Measurements from ENCODE around the gene ENG. TPM values are rescaled to one million over a fixed set of nuclear protein-coding genes. Genes with fewer than 3 reads are reported as not detected.

Gene ENG
- total and polyA plus RNA-seq, 11 donors, result 116 to 252 (median 144) TPM

DNA sequence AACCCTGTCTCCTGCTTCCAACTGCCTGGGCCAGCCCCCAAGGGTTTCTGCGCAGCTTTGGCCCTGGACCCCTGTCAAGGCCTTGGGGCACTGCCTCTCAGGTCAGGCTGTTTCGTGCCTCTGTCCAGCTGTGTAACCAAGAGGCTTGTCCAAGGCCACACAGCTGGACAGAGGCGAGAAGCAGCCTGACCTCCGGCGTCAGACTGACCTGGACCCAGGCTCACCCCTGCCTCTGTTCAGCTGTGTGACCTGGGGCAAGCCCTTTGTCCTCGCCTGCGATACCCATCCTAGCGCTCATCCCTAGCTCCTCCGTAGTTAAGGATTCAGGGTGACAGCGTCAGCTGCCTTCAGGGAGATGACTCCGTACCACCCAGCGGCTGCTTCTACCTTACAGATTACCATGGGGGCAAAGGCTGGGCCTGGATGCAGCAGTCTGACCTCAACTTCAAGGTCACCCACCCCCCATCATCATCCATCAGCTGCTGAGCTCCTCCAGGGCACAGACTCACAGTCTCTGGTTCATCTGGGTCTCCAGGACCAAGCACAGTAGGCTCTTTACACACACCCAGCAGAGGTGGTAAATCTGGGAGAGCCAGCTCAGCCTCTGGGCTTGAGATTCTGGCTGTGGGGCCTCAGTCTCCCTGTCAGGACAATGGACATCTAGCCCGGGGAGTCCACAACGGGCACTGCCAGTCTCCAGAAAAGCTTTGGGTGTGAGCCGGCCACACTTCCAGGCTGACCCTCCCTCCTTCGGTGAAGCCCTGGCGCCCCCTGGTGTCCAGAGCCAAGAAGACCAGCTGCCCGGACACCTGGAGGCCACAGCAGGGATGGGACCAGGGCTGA is 15.1 kb upstream of the ENG start:
- Histone ChIP-seq H3K36me3 (peaks cover 0 to 60% (median 45%) of the 10 kb centered on the region in 9 donors), H3K9me3 (no peaks in the 10 kb centered on the region), H3K4me3 (no peak overlapping the region), H3K27ac (peak overlapping the region in 10 of 12 donors; percentile 27 to 88 (median 58)), H3K4me1 (peaks cover 0 to 55% (median 37%) of the 10 kb centered on the region in 12 donors), H3K27me3 (no peaks in the 10 kb centered on the region)
- TF ChIP-seq, protein P1, sequence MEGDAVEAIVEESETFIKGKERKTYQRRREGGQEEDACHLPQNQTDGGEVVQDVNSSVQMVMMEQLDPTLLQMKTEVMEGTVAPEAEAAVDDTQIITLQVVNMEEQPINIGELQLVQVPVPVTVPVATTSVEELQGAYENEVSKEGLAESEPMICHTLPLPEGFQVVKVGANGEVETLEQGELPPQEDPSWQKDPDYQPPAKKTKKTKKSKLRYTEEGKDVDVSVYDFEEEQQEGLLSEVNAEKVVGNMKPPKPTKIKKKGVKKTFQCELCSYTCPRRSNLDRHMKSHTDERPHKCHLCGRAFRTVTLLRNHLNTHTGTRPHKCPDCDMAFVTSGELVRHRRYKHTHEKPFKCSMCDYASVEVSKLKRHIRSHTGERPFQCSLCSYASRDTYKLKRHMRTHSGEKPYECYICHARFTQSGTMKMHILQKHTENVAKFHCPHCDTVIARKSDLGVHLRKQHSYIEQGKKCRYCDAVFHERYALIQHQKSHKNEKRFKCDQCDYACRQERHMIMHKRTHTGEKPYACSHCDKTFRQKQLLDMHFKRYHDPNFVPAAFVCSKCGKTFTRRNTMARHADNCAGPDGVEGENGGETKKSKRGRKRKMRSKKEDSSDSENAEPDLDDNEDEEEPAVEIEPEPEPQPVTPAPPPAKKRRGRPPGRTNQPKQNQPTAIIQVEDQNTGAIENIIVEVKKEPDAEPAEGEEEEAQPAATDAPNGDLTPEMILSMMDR (IDR thresholded peaks at IDR 0.05), result peak; percentile 85 to 94 (median 88)
- no peak for TF ChIP-seq POLR2A (IDR thresholded peaks at IDR 0.05)
- intact Hi-C loops (cut with DNase I), result loop anchor here (1.0 to 5.0 kb wide), 12 partner anchors 41 to 277 kb away; partner anchors contain the start of genes CDK9 (in 8 of the 10), TOR2A (in 7 of the 10), FPGS (in 5 of the 10) and ST6GALNAC4 (in 2 of the 10)
- ATAC-seq, result peak; percentile 64 to 80 (median 68)
- peak; percentile 90 to 96 (median 91) for DNase-seq
- WGBS, 4 donors, result 55 to 64% (median 60%) methylated on average over 15 to 18 of the region's 18 CpGs

DNA sequence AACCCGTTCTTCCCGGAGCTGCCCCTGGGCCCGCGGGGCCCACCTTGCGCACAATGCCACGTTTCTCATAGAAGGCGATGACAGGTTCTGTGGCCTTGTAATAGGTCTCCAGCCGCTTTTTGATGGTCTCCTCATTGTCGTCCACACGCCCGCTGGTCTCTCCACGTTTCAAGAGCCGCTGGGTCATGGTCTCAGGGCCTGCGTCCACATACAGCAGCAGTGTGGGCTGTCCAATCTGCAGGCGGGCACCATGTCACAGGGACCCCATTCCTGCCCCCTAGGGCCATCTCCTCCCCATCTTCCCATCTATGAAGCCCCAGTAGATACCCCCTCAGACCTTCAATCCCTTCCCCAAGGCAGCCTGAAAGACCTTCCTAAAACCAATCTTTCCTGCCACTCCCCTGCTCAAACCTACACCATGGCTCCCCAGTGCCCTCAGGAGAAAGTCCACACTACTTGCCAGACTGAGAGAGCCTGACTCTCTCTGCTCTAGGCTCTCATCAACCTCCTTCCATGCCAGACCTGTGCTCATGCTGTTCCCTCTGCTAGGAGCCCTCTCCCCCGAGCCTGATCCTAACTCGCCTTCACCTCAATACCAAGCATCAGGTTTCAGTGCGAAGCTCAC is 13.9 kb upstream of the ENG start:
- peak in 1 of 5 donors; percentile 31 for DNase-seq
- intact Hi-C loops (cut with DNase I), result loop anchor here in 5 of 10 donors (2.0 to 5.0 kb wide), 6 partner anchors 40 to 134 kb away; partner anchors contain the start of genes CDK9 (in 3 of the 5), FPGS (in 1 of the 5) and TOR2A (in 1 of the 5)
- ATAC-seq, result no peak
- Histone ChIP-seq H3K27me3 (no peaks in the 10 kb centered on the region), H3K4me3 (no peak overlapping the region), H3K4me1 (peaks cover 0 to 46% (median 28%) of the 10 kb centered on the region in 12 donors), H3K27ac (peak overlapping the region; percentile 20 to 88 (median 77)), H3K9me3 (no peaks in the 10 kb centered on the region), H3K36me3 (peaks cover 0 to 60% (median 45%) of the 10 kb centered on the region in 9 donors)
- TF ChIP-seq, protein P1 (IDR thresholded peaks at IDR 0.05), result no peak
- no peak for TF ChIP-seq POLR2A (IDR thresholded peaks at IDR 0.05)
- 85 to 89% (median 87%) methylated on average over 18 of the region's 18 CpGs for WGBS, 4 donors

DNA sequence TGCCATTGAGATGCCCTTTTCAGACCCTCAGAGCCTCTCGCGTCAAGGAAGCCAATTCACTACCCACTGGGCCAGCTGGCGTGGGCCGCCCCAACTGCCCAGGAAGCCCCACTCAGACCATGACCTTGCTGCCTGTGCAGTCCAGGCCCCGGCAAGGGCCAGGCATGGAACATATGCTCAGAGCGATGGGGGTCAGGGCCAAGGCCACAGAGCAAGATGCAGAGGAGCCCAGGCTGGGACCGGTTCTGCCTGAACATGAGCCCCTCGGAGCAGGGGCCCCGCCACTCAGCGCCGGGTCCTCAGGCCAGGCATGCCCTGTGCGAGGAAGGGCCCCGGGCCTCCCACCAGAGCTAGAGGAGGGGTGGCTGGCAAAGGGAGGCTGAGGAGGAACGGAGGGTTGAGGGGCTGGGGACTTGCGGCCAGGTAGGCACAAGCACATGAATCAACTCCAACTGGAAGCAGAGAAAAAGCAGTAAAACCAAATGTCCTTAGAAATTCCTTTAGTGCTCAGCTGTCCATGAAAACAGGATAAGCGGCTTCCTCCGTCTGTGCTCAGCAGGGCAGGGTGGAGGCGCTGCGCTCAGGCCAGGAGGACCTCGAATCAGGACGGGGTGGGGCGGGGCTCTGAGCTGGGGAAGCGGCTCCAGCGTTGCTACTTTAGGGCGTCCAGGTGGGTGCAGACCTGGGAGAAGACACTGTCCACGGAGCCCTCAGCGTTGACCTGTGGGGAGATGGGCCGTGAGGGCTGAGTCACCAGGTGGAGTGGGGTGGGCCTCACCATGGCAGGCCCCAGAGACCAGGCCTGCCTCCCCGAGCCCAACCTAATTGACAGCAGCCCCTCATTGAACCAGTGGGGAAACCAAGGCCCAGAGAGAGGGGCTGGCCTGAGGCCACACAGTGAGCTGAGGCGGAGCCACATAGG is 13.2 kb upstream of the ENG start:
- Histone ChIP-seq H3K27ac (peak overlapping the region; percentile 61 to 92 (median 84)), H3K9me3 (no peaks in the 10 kb centered on the region), H3K27me3 (no peaks in the 10 kb centered on the region), H3K36me3 (peaks cover 0 to 53% (median 38%) of the 10 kb centered on the region in 9 donors), H3K4me3 (peak overlapping the region in 3 of 12 donors; percentile 11 to 19 (median 17)), H3K4me1 (peaks cover 6 to 47% (median 32%) of the 10 kb centered on the region in 12 donors)
- WGBS, 4 donors, result 63 to 69% (median 65%) methylated on average over 23 to 30 of the region's 30 CpGs
- intact Hi-C loops (cut with DNase I), result loop anchor here in 5 of 10 donors (2.0 to 5.0 kb wide), 6 partner anchors 39 to 133 kb away; partner anchors contain the start of genes CDK9 (in 3 of the 5), FPGS (in 1 of the 5) and TOR2A (in 1 of the 5)
- TF ChIP-seq POLR2A (IDR thresholded peaks at IDR 0.05), result no peak
- TF ChIP-seq, protein P1 (IDR thresholded peaks at IDR 0.05), result peak in 2 of 12 donors; percentile 9 to 33
- peak; percentile 64 to 80 (median 70) for DNase-seq
- ATAC-seq, result peak; percentile 10 to 74 (median 24)

Measured in heart left ventricle (tissue), 16 donors.